SU-DHL-6 (cell line): ENCODE data around the gene TSHZ2.
"Not testable (repeated sequence)": the region's sequence is repeated elsewhere in the genome, so short reads cannot be mapped to it uniquely, and the experiment has no call there.

ENCODE experiments used
- H2AFZ ChIP-seq: fragments of 200-600 bp; sonication (generic); 2 replicates; pipeline ENCODE4 v1.6.1; 2014; ENCODE audit warnings: low read depth, mild to moderate bottlenecking, moderate library complexity, mixed read lengths, antibody characterized with exemption, low read length; ENCODE audit not compliant: severe bottlenecking
- H3F3A ChIP-seq: fragments of 200-600 bp; shearing (Covaris generic); 2 replicates; pipeline ENCODE4 v1.6.0; 2016; ENCODE audit warnings: antibody characterized with exemption, mild to moderate bottlenecking; ENCODE audit not compliant: insufficient read depth
- H3K27ac ChIP-seq: fragments of 200-600 bp; sonication (generic); 2 replicates; pipeline ENCODE4 v1.5.1; 2016; ENCODE audit warnings: low read depth, mild to moderate bottlenecking, low read length, moderate library complexity, mixed read lengths
- H3K27me3 ChIP-seq: fragments of 200-600 bp; sonication (generic), shearing (Covaris generic); 2 replicates; pipeline ENCODE4 v1.6.0; 2014; ENCODE audit warnings: mild to moderate bottlenecking, low read length
- H3K36me3 ChIP-seq: fragments of 200-600 bp; sonication (generic); 2 replicates; pipeline ENCODE4 v1.6.1; 2014; ENCODE audit warnings: mild to moderate bottlenecking, low read length, mixed read lengths
- H3K4me2 ChIP-seq: fragments of 300-600, 200-600 bp; shearing (Covaris generic), sonication (generic); 2 replicates; pipeline ENCODE4 v1.6.0; 2014; ENCODE audit warnings: low read length, low read depth, mild to moderate bottlenecking; ENCODE audit not compliant: poor library complexity, severe bottlenecking
- H3K4me3 ChIP-seq: fragments of 200-600 bp; sonication (generic); 2 replicates; pipeline ENCODE4 v1.5.1; 2014; ENCODE audit warnings: antibody characterized with exemption, low read length, mild to moderate bottlenecking, mixed read lengths; ENCODE audit not compliant: insufficient read depth, poor library complexity, severe bottlenecking
- H3K79me2 ChIP-seq: fragments of 200-600 bp; sonication (generic); 2 replicates; pipeline ENCODE4 v1.6.1; 2014; ENCODE audit warnings: mild to moderate bottlenecking, low read length, moderate library complexity; ENCODE audit not compliant: insufficient read depth
- H3K9ac ChIP-seq: fragments of 200-600 bp; sonication (generic); 2 replicates; pipeline ENCODE4 v1.7.0; 2014; ENCODE audit warnings: mild to moderate bottlenecking, low read length
- H3K9me2 ChIP-seq: fragments of 200-600 bp; sonication (generic); replicated peaks from 2 replicates; pipeline ENCODE4 v1.6.1; 2014; ENCODE audit warnings: low read length; ENCODE audit not compliant: insufficient read depth
- H3K9me3 ChIP-seq: fragments of 200-600 bp; sonication (generic); 2 replicates; pipeline ENCODE4 v1.6.1; 2014; ENCODE audit warnings: low read length, mixed read lengths; ENCODE audit not compliant: insufficient read depth
- H4K20me1 ChIP-seq: fragments of 200-600 bp; sonication (generic); 2 replicates; pipeline ENCODE4 v1.6.1; 2014; ENCODE audit warnings: low read depth, mild to moderate bottlenecking, antibody characterized with exemption, low read length, moderate library complexity, mixed read lengths
- EZH2phosphoT487 ChIP-seq: fragments of 200-600 bp; sonication (generic), shearing (Covaris generic); conservative IDR thresholded peaks from 2 replicates; pipeline ENCODE4 v1.6.1; 2018; ENCODE audit warnings: mild to moderate bottlenecking, antibody characterized with exemption, low read length, moderate library complexity, mixed read lengths
- TF ChIP-seq, protein P1 (sequence below): fragments of 200-600 bp; sonication (generic); IDR thresholded peaks from one replicate; pipeline ENCODE4 v1.5.1; 2017; ENCODE audit warnings: antibody characterized with exemption, mild to moderate bottlenecking, low read length, moderate library complexity; ENCODE audit not compliant: insufficient read depth, poor library complexity, severe bottlenecking

Gene TSHZ2

GRCh38 chr20:53522696-53523095, 550.5 kb downstream of the TSHZ2 start:
- Histone ChIP-seq H3K9me3 (no peaks in the 10 kb centered on the region), H2AFZ (no peak overlapping the region), H3K27me3 (no peaks in the 10 kb centered on the region), H3K4me3 (no peak overlapping the region), H3F3A (no peaks in the 10 kb centered on the region), H3K79me2 (no peaks in the 10 kb centered on the region), H3K27ac (no peak overlapping the region), H3K9ac (no peak overlapping the region), H3K9me2 (no peaks in the 10 kb centered on the region), H3K36me3 (no peaks in the 10 kb centered on the region), H4K20me1 (no peaks in the 10 kb centered on the region), H3K4me2 (no peak overlapping the region)
- TF ChIP-seq, protein P1, sequence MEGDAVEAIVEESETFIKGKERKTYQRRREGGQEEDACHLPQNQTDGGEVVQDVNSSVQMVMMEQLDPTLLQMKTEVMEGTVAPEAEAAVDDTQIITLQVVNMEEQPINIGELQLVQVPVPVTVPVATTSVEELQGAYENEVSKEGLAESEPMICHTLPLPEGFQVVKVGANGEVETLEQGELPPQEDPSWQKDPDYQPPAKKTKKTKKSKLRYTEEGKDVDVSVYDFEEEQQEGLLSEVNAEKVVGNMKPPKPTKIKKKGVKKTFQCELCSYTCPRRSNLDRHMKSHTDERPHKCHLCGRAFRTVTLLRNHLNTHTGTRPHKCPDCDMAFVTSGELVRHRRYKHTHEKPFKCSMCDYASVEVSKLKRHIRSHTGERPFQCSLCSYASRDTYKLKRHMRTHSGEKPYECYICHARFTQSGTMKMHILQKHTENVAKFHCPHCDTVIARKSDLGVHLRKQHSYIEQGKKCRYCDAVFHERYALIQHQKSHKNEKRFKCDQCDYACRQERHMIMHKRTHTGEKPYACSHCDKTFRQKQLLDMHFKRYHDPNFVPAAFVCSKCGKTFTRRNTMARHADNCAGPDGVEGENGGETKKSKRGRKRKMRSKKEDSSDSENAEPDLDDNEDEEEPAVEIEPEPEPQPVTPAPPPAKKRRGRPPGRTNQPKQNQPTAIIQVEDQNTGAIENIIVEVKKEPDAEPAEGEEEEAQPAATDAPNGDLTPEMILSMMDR, result no peak
- TF ChIP-seq EZH2phosphoT487, result no peak

- not testable (repeated sequence) for H3K79me2 ChIP-seq, H3K27me3 ChIP-seq, H2AFZ ChIP-seq, H3K36me3 ChIP-seq, H3K9ac ChIP-seq, H3K4me3 ChIP-seq, H3K4me2 ChIP-seq, H3K9me3 ChIP-seq, H3F3A ChIP-seq, H3K27ac ChIP-seq, H3K9me2 ChIP-seq, H4K20me1 ChIP-seq
These were observed 551.5 kb downstream of the TSHZ2 start for GRCh38 chr20:53523615-53524014.

DNA sequence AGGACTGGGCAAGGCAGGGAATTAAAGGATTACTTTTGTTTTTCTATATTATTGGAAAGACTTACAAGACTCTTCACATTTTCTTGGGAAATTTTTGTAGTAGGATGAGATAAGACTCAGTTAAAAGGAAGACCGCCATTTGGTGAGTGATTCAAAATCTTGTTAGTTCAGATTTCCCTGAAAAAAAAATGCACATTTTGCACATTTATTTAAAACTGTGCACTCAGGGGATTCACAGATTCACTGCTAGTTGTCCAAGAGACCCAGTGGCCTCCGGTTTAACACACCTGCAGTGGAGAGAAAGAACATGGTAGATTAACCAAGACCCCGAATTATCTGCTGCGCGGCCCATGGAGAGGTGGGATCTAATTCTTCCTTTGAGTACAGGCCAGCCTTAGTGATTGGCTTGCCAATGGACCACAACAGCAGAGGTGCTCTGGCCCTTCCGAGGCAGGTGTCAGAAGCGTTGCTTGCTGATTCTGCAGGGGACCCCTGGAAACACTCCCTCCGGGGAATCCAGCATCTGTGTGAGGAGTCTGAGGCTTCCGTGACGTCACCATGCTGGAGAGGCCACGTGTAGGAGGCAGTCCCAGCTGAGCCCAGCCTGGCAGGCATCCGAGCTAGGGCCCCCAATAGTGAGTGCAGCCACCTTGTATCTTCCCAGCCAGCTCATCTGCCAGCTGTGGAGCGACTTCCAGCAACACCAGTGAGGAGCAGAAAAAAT, 552.6 kb downstream of the TSHZ2 start:
- H3K27me3 ChIP-seq, result no peaks in the 10 kb centered on the region
- H3K9me2 ChIP-seq, result no peaks in the 10 kb centered on the region
- no peaks in the 10 kb centered on the region for H4K20me1 ChIP-seq
- H3K4me3 ChIP-seq, result no peak overlapping the region
- TF ChIP-seq, protein P1, result no peak
- no peak for TF ChIP-seq EZH2phosphoT487
- H3K27ac ChIP-seq, result no peak overlapping the region
- no peak overlapping the region for H3K9ac ChIP-seq
- H3K79me2 ChIP-seq, result no peaks in the 10 kb centered on the region
- H3F3A ChIP-seq, result no peaks in the 10 kb centered on the region
- H3K4me2 ChIP-seq, result no peak overlapping the region
- no peak overlapping the region for H2AFZ ChIP-seq
- no peaks in the 10 kb centered on the region for H3K36me3 ChIP-seq
- no peaks in the 10 kb centered on the region for H3K9me3 ChIP-seq

DNA sequence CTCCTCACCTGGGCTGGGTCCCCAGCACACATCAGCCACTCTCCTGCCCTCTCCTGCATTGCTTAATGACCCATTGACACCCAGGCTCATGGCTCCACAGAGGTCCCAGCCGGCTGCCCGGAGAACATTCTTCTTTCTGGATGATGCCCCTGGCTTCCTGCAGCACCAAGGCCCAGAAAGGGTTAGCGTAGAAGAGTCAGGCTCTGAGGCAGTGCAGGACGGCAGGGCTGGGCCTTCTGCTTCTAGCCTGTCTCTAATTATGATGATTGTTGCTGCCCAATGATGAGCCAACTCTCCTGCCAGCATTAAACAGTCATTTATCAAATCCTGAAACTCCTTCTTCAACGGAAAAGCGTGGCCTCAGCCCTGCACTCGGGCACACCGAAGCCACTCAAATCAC, 555.0 kb downstream of the TSHZ2 start:
- no peaks in the 10 kb centered on the region for H4K20me1 ChIP-seq
- no peaks in the 10 kb centered on the region for H3K27me3 ChIP-seq
- H3K9me2 ChIP-seq, result no peaks in the 10 kb centered on the region
- H3K36me3 ChIP-seq, result no peaks in the 10 kb centered on the region
- no peak overlapping the region for H2AFZ ChIP-seq
- H3K4me3 ChIP-seq, result no peak overlapping the region
- H3K27ac ChIP-seq, result no peak overlapping the region
- H3K9ac ChIP-seq, result no peak overlapping the region
- no peak for TF ChIP-seq EZH2phosphoT487
- TF ChIP-seq, protein P1, result no peak
- H3K9me3 ChIP-seq, result no peaks in the 10 kb centered on the region
- H3F3A ChIP-seq, result no peaks in the 10 kb centered on the region
- no peak overlapping the region for H3K4me2 ChIP-seq
- no peaks in the 10 kb centered on the region for H3K79me2 ChIP-seq
